Loucy (cell line): ENCODE data around the gene BRAF.
"Not testable (repeated sequence)": the region's sequence is repeated elsewhere in the genome, so short reads cannot be mapped to it uniquely, and the experiment has no call there.

Experiments
- H2AFZ ChIP-seq: fragments of 200-600 bp; sonication (generic); 2 replicates; pipeline ENCODE4 v1.6.0; 2016; ENCODE audit warnings: antibody characterized with exemption, mild to moderate bottlenecking, low read length, moderate library complexity
- H3F3A ChIP-seq: fragments of 200-600 bp; 2 replicates; pipeline ENCODE4 v1.6.0; 2016; ENCODE audit warnings: antibody characterized with exemption, low read depth, mild to moderate bottlenecking
- H3K27me3 ChIP-seq: fragments of 200-600 bp; sonication (generic); 2 replicates; pipeline ENCODE4 v1.6.1; 2014; ENCODE audit warnings: low read length, mild to moderate bottlenecking; ENCODE audit not compliant: insufficient read depth, poor library complexity, severe bottlenecking
- H3K36me3 ChIP-seq: fragments of 200-600 bp; sonication (generic); 2 replicates; pipeline ENCODE4 v1.6.1; 2016; ENCODE audit warnings: low read length; ENCODE audit not compliant: insufficient read depth
- H3K4me1 ChIP-seq: fragments of 200-600 bp; sonication (generic); 2 replicates; pipeline ENCODE4 v1.5.1; 2014; ENCODE audit warnings: low read length, mild to moderate bottlenecking; ENCODE audit not compliant: insufficient read depth, poor library complexity, severe bottlenecking
- H3K4me2 ChIP-seq: fragments of 200-600 bp; sonication (generic); 2 replicates; pipeline ENCODE4 v1.6.0; 2014; ENCODE audit warnings: antibody characterized with exemption, low read length, low read depth, mild to moderate bottlenecking; ENCODE audit not compliant: poor library complexity, severe bottlenecking
- H3K4me3 ChIP-seq: fragments of 200-600 bp; sonication (generic); 2 replicates; pipeline ENCODE4 v1.5.1; 2014; ENCODE audit warnings: low read length, mild to moderate bottlenecking, mixed read lengths; ENCODE audit not compliant: poor library complexity, severe bottlenecking
- H3K79me2 ChIP-seq: fragments of 200-600 bp; sonication (generic); 2 replicates; pipeline ENCODE4 v1.6.1; 2014; ENCODE audit warnings: low read length; ENCODE audit not compliant: insufficient read depth
- H3K9ac ChIP-seq: fragments of 200-600 bp; sonication (generic); 2 replicates; pipeline ENCODE4 v1.6.0; 2014; ENCODE audit warnings: mild to moderate bottlenecking, low read depth, low read length, moderate library complexity; ENCODE audit not compliant: poor library complexity, severe bottlenecking
- H3K9me2 ChIP-seq: fragments of 200-600 bp; sonication (generic); replicated peaks from 2 replicates; pipeline ENCODE4 v1.6.1; 2016; ENCODE audit warnings: low read depth, low read length, mixed read lengths
- H3K9me3 ChIP-seq: fragments of 200-600 bp; sonication (generic); 2 replicates; pipeline ENCODE4 v1.6.1; 2014; ENCODE audit warnings: mild to moderate bottlenecking, antibody characterized with exemption, low read length, low read depth; ENCODE audit not compliant: insufficient read depth
- H4K20me1 ChIP-seq: fragments of 200-600 bp; sonication (generic); 2 replicates; pipeline ENCODE4 v1.6.0; 2014; ENCODE audit warnings: antibody characterized with exemption, low read length, mild to moderate bottlenecking; ENCODE audit not compliant: insufficient read depth, poor library complexity, severe bottlenecking
- EZH2phosphoT487 ChIP-seq: fragments of 200-600 bp; IDR thresholded peaks from 2 replicates; pipeline ENCODE4 v1.6.1; 2018; ENCODE audit warnings: antibody characterized with exemption, mild to moderate bottlenecking, moderate library complexity, borderline replicate concordance
- TF ChIP-seq, protein P1 (sequence below): fragments of 200-600 bp; sonication (generic); conservative IDR thresholded peaks from 2 replicates; pipeline ENCODE4 v1.5.1; 2014; ENCODE audit warnings: mild to moderate bottlenecking, antibody characterized with exemption, low read length

The BRAF gene

DNA sequence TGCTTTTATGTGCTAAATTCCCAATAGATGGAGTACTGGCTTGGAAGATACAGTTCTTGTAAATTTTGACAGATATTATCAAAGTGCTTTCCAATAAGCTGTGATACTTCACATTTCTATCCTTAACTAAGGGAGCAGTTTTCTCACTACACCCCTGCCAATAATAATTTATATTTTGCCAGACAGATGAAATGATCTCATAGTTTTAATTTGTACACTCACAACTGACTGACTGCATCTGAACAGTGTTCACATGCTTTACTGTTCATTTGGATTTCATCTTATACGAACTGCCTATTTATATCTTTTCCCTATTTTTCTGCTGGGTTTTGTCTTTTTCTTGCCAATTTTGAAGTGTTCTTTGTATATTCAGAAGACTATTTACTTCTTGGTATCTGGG, 96.0 kb downstream of the BRAF start:
- H4K20me1 ChIP-seq, result no peaks in the 10 kb centered on the region
- H3K9me3 ChIP-seq, result no peaks in the 10 kb centered on the region
- TF ChIP-seq EZH2phosphoT487, result no peak
- TF ChIP-seq, protein P1, sequence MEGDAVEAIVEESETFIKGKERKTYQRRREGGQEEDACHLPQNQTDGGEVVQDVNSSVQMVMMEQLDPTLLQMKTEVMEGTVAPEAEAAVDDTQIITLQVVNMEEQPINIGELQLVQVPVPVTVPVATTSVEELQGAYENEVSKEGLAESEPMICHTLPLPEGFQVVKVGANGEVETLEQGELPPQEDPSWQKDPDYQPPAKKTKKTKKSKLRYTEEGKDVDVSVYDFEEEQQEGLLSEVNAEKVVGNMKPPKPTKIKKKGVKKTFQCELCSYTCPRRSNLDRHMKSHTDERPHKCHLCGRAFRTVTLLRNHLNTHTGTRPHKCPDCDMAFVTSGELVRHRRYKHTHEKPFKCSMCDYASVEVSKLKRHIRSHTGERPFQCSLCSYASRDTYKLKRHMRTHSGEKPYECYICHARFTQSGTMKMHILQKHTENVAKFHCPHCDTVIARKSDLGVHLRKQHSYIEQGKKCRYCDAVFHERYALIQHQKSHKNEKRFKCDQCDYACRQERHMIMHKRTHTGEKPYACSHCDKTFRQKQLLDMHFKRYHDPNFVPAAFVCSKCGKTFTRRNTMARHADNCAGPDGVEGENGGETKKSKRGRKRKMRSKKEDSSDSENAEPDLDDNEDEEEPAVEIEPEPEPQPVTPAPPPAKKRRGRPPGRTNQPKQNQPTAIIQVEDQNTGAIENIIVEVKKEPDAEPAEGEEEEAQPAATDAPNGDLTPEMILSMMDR, result no peak
- H3K36me3 ChIP-seq, result peaks cover 11% of the 10 kb centered on the region; the same call in 1 of the 2 replicates
- no peaks in the 10 kb centered on the region for H3F3A ChIP-seq
- no peak overlapping the region for H2AFZ ChIP-seq
- no peak overlapping the region for H3K4me2 ChIP-seq
- no peaks in the 10 kb centered on the region for H3K9me2 ChIP-seq
- H3K79me2 ChIP-seq, result no peaks in the 10 kb centered on the region
- no peak overlapping the region for H3K4me3 ChIP-seq
- H3K4me1 ChIP-seq, result no peaks in the 10 kb centered on the region
- no peaks in the 10 kb centered on the region for H3K27me3 ChIP-seq
- no peak overlapping the region for H3K9ac ChIP-seq

DNA sequence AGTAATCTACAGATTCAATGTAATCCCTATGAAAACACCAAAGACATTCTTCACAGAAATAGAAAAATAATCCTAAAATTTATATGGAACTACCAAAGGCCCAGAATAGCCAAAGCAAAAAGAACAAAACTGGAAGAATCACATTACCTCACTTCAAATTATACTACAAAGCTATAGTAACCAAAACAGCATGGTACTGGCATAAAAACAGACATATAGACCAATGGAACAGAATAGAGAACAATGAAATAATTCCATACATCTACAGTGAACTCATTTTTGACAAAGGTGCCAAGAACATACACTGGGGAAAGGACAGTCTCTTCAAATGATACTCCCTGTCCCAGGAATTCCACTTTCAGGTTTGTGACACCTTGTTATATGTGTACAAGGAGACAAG, 107.3 kb downstream of the BRAF start:
- H4K20me1 ChIP-seq, H3K27me3 ChIP-seq, H3K9me3 ChIP-seq, H3K4me3 ChIP-seq, H3F3A ChIP-seq, H3K4me2 ChIP-seq, H3K36me3 ChIP-seq, H2AFZ ChIP-seq, H3K9me2 ChIP-seq, H3K4me1 ChIP-seq, H3K79me2 ChIP-seq, H3K9ac ChIP-seq: not testable (repeated sequence)

DNA sequence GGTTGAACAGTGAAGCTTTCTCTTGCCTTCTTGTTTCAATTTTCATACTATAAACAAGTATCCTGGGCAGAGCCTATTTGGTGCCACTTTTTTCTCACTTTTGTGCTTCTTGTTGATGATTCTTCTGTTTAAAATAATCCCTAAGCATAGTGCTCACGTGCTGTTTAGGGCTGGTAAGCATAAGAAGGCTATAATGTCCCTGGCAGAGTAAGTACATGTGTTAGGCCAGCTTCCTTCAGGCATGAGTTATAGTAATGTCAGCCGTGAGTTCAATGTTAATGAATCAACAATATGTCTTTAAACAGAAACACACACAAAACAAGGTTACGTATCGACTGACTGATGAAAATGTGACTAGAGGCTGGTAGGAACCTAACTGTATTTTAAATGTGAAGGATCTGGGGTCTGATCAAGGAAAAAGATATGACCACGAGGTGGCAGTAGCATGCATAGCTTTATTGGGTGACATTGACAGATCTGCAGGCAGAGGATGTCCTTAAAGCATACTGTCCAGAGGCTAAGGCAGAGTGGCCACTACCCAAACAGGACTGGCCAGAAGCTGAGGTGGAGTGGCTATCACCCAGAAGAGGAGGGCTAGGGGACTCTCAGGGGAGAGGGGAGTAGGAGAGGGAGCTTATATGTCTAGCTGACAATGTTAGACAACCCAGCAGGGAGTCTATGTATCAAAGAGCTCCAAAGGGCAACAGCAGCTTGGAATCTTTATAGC, 113.7 kb downstream of the BRAF start:
- H3K27me3 ChIP-seq, result no peaks in the 10 kb centered on the region
- no peaks in the 10 kb centered on the region for H3K9me3 ChIP-seq
- no peaks in the 10 kb centered on the region for H3K9me2 ChIP-seq
- no peak overlapping the region for H3K4me2 ChIP-seq
- H4K20me1 ChIP-seq, result no peaks in the 10 kb centered on the region
- no peak overlapping the region for H3K9ac ChIP-seq
- no peaks in the 10 kb centered on the region for H3K79me2 ChIP-seq
- H2AFZ ChIP-seq, result no peak overlapping the region
- no peaks in the 10 kb centered on the region for H3K4me1 ChIP-seq
- H3K36me3 ChIP-seq, result no peaks in the 10 kb centered on the region
- no peaks in the 10 kb centered on the region for H3F3A ChIP-seq
- no peak overlapping the region for H3K4me3 ChIP-seq
- TF ChIP-seq EZH2phosphoT487, result no peak
- TF ChIP-seq, protein P1, result peak; percentile 78

DNA sequence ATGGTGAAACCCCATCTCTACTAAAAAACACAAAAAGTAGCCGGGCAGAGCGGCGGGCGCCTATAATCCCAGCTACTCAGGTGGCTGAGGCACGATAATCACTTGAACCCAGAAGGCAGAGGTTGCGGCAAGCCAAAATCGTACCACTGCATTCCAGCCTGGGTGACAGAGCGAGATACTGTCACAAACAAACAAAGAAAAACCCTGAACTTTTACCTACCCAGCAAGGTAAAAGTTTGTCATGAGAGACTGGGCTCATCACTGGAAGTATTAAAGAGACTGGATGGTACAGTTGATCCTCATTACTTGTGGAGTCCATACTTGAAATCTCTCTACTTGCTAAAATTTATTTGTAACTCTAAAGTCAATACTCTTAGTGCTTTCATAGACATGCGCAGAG, 114.3 kb downstream of the BRAF start:
- no peaks in the 10 kb centered on the region for H3K9me3 ChIP-seq
- no peaks in the 10 kb centered on the region for H3F3A ChIP-seq
- H3K9me2 ChIP-seq, result no peaks in the 10 kb centered on the region
- H2AFZ ChIP-seq, result no peak overlapping the region
- H3K9ac ChIP-seq, result no peak overlapping the region
- TF ChIP-seq EZH2phosphoT487, result no peak
- TF ChIP-seq, protein P1, result no peak
- H3K27me3 ChIP-seq, result no peaks in the 10 kb centered on the region
- H3K79me2 ChIP-seq, result no peaks in the 10 kb centered on the region
- H3K4me2 ChIP-seq, result no peak overlapping the region
- peaks cover 5% of the 10 kb centered on the region for H3K36me3 ChIP-seq
- no peaks in the 10 kb centered on the region for H4K20me1 ChIP-seq
- H3K4me3 ChIP-seq, result no peak overlapping the region
- H3K4me1 ChIP-seq, result no peaks in the 10 kb centered on the region
